CD14-positive monocyte (primary cell): Measurements from ENCODE around the gene GJC3. TPM values are rescaled to one million over a fixed set of nuclear protein-coding genes. Genes with fewer than 3 reads are reported as not detected.
"Not testable (repeated sequence)": the region's sequence is repeated elsewhere in the genome, so short reads cannot be mapped to it uniquely, and the experiment has no call there.

Source experiments
- DNase-seq, 3 donors: peaks; one replicate each; pipeline ENCODE4 v3.0.0-alpha.2; 2011 to 2022
- H2AFZ ChIP-seq: 2 replicates; pipeline ENCODE4 v1.6.0; 2012; ENCODE audit warnings: mild to moderate bottlenecking, low read depth, low read length, inconsistent platforms; ENCODE audit not compliant: insufficient read depth, poor library complexity, severe bottlenecking
- H3K27ac ChIP-seq, 2 donors: 1 replicate in 1 of 2; 2 replicates in 1 of 2; pipeline ENCODE4 v1.5.1; 2012 to 2013; ENCODE audit warnings: low read length in 2 of 2, control low read depth in 1 of 2, inconsistent platforms in 1 of 2, low read depth in 1 of 2, mild to moderate bottlenecking in 1 of 2
- H3K27me3 ChIP-seq, 2 donors: one replicate each; pipeline versions ENCODE4 v1.6.0 to v1.6.1; 2011 to 2013; ENCODE audit warnings: low read length in 2 of 2; ENCODE audit not compliant: control insufficient read depth in 2 of 2, insufficient read depth in 2 of 2
- H3K36me3 ChIP-seq, 2 donors: replicated peaks in 1 of 2; 1 replicate in 1 of 2; 2 replicates in 1 of 2; pipeline versions ENCODE4 v1.5.1 to v1.6.1; 2012 to 2013; ENCODE audit warnings: low read length in 2 of 2, control low read depth in 1 of 2, inconsistent platforms in 1 of 2, mild to moderate bottlenecking in 1 of 2; ENCODE audit not compliant: insufficient read depth in 2 of 2, control insufficient read depth in 1 of 2
- H3K4me1 ChIP-seq, 2 donors: 1 replicate in 1 of 2; 2 replicates in 1 of 2; pipeline versions ENCODE4 v1.5.1 to v1.6.1; 2012 to 2013; ENCODE audit warnings: low read length in 2 of 2, control low read depth in 1 of 2, inconsistent platforms in 1 of 2, mild to moderate bottlenecking in 1 of 2, moderate library complexity in 1 of 2; ENCODE audit not compliant: insufficient read depth in 2 of 2, control insufficient read depth in 1 of 2
- H3K4me2 ChIP-seq: replicated peaks from 2 replicates; pipeline ENCODE3; 2012; ENCODE audit warnings: low read length, moderate library complexity, mild to moderate bottlenecking; ENCODE audit not compliant: poor library complexity, severe bottlenecking; ENCODE audit errors: extremely low read depth
- H3K4me3 ChIP-seq, 3 experiments: fragments of 200-600 bp in 1 of 3; sonication (generic) in 1 of 3; replicated peaks in 1 of 3; 1 replicate in 2 of 3; 2 replicates in 1 of 3; pipeline ENCODE4 v1.5.1; 2011 to 2013; ENCODE audit warnings: low read length in 3 of 3, mild to moderate bottlenecking in 3 of 3, control low read depth in 2 of 3, low read depth in 2 of 3, inconsistent platforms in 1 of 3, moderate library complexity in 1 of 3
- H3K79me2 ChIP-seq: 2 replicates; pipeline ENCODE4 v1.6.0; 2012; ENCODE audit warnings: mild to moderate bottlenecking, control low read depth, inconsistent platforms, low read length, moderate library complexity; ENCODE audit not compliant: insufficient read depth
- H3K9ac ChIP-seq: 2 replicates; pipeline ENCODE4 v1.6.0; 2017; ENCODE audit warnings: low read length, mild to moderate bottlenecking; ENCODE audit not compliant: insufficient read depth, poor library complexity, severe bottlenecking
- H3K9me3 ChIP-seq, 2 donors: replicated peaks in 1 of 2; 1 replicate in 1 of 2; 2 replicates in 1 of 2; pipeline versions ENCODE4 v1.5.1 to v1.6.1; 2012 to 2013; ENCODE audit warnings: low read length in 2 of 2, control low read depth in 1 of 2; ENCODE audit not compliant: control insufficient read depth in 1 of 2, insufficient read depth in 1 of 2
- H4K20me1 ChIP-seq: 2 replicates; pipeline ENCODE4 v1.6.0; 2012; ENCODE audit warnings: mild to moderate bottlenecking, low read length, control low read depth, moderate library complexity; ENCODE audit not compliant: insufficient read depth
- H3K27ac Mint-ChIP-seq, 7 donors: one replicate each; pipeline ENCODE4 v1.8.0; 2020; ENCODE audit warnings: mild to moderate bottlenecking in 7 of 7, mixed read lengths in 7 of 7, moderate library complexity in 6 of 7, inconsistent platforms in 2 of 7
- H3K27me3 Mint-ChIP-seq, 3 donors: one replicate each; pipeline ENCODE4 v1.8.0; 2021 to 2022; ENCODE audit warnings: low read depth in 3 of 3, mild to moderate bottlenecking in 3 of 3, mixed read lengths in 3 of 3, moderate library complexity in 3 of 3, inconsistent platforms in 1 of 3
- H3K36me3 Mint-ChIP-seq, 2 donors: one replicate each; pipeline ENCODE4 v1.8.0; 2020; ENCODE audit warnings: mixed read lengths in 2 of 2, inconsistent platforms in 1 of 2, mild to moderate bottlenecking in 1 of 2
- H3K4me1 Mint-ChIP-seq: one replicate; pipeline ENCODE4 v1.8.0; 2020; ENCODE audit warnings: mild to moderate bottlenecking, mixed read lengths
- H3K4me3 Mint-ChIP-seq, 2 donors: one replicate each; pipeline ENCODE4 v1.8.0; 2020; ENCODE audit warnings: mild to moderate bottlenecking in 2 of 2, mixed read lengths in 2 of 2, moderate library complexity in 1 of 2
- H3K9me3 Mint-ChIP-seq, 7 donors: one replicate each; pipeline ENCODE4 v1.8.0; 2020 to 2022; ENCODE audit warnings: mixed read lengths in 7 of 7, mild to moderate bottlenecking in 6 of 7, moderate library complexity in 6 of 7, inconsistent platforms in 2 of 7
- WGBS: methylation state at CpG from one replicate; pipeline ENCODE4 v1.1.5; 2013; ENCODE audit warnings: missing lambda C conversion rate; ENCODE audit not compliant: insufficient coverage; 5-methylcytosine and 5-hydroxymethylcytosine counted together
- intact Hi-C, 2 donors: fragments of 100-400 bp; cut with micrococcal nuclease; formaldehyde crosslinking; loops; one replicate each; pipeline versions ENCODE4 v1.15.0 to v1.15.1; 2023
- polyA plus RNA-seq, 3 donors: library from polyadenylated mRNA; depleted of rRNA in 1 of 3; unstranded in 2 of 3; stranded (reverse) in 1 of 3; fragments of 300-500 nt in 2 of 3; fragments of >200 nt in 1 of 3; fragmentation: Illumina TruSeq in 2 of 3; gene quantifications; 1 replicate in 2 of 3; 2 replicates in 1 of 3; pipeline ENCODE4 v1.2.3, GENCODE V29; 2012 to 2021
- TF ChIP-seq, protein P1 (sequence below): fragments of 200-600 bp; IDR thresholded peaks from one replicate; pipeline ENCODE4 v1.8.0; 2022; ENCODE audit warnings: antibody characterized with exemption, mild to moderate bottlenecking

The GJC3 gene
- polyA plus RNA-seq, 3 donors = not detected

DNA sequence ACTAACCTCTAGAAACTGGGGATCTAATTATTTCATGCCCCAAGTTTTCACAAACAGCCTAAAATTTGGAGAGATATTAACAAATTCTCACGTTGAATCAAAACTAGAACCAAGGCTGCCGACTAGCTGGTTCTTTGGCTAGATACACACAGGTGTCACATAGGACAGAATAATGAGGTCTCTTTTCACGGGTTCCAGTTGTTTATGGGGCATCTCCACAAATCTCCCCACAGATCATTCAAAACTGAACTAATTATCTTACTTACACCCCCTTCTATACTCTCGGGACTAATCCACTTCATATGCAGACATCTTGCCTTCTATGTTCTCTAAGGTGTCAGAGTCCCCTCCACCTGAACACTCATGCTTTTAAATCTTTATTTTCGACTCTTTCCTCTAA, 36.1 kb downstream of the GJC3 start:
- Mint-ChIP-seq H3K9me3 (peaks cover 0 to 20% (median 10%) of the 10 kb centered on the region in 7 donors), H3K4me1 (peaks cover 7% of the 10 kb centered on the region), H3K27me3 (no peaks in the 10 kb centered on the region), H3K36me3 (peaks cover 36 to 54% of the 10 kb centered on the region in 2 donors), H3K27ac (no peak overlapping the region), H3K4me3 (no peak overlapping the region)
- H3K9ac ChIP-seq = no peak overlapping the region
- no peak overlapping the region for H3K4me3 ChIP-seq
- DNase-seq = no peak
- whole genome bisulfite sequencing = 84% methylated on average over 5 of the region's 5 CpGs
- peaks cover 11 to 41% of the 10 kb centered on the region in 2 donors for H3K36me3 ChIP-seq
- H3K4me1 ChIP-seq = peaks cover 4 to 7% of the 10 kb centered on the region in 2 donors
- no peak overlapping the region for H3K27ac ChIP-seq
- H3K79me2 ChIP-seq = no peaks in the 10 kb centered on the region
- no peak overlapping the region for H2AFZ ChIP-seq
- no peak overlapping the region for H3K4me2 ChIP-seq
- H4K20me1 ChIP-seq = no peaks in the 10 kb centered on the region
- intact Hi-C loops = no loop called here
- H3K27me3 ChIP-seq = no peaks in the 10 kb centered on the region
- TF ChIP-seq, protein P1, sequence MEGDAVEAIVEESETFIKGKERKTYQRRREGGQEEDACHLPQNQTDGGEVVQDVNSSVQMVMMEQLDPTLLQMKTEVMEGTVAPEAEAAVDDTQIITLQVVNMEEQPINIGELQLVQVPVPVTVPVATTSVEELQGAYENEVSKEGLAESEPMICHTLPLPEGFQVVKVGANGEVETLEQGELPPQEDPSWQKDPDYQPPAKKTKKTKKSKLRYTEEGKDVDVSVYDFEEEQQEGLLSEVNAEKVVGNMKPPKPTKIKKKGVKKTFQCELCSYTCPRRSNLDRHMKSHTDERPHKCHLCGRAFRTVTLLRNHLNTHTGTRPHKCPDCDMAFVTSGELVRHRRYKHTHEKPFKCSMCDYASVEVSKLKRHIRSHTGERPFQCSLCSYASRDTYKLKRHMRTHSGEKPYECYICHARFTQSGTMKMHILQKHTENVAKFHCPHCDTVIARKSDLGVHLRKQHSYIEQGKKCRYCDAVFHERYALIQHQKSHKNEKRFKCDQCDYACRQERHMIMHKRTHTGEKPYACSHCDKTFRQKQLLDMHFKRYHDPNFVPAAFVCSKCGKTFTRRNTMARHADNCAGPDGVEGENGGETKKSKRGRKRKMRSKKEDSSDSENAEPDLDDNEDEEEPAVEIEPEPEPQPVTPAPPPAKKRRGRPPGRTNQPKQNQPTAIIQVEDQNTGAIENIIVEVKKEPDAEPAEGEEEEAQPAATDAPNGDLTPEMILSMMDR = no peak
- no peaks in the 10 kb centered on the region for H3K9me3 ChIP-seq

DNA sequence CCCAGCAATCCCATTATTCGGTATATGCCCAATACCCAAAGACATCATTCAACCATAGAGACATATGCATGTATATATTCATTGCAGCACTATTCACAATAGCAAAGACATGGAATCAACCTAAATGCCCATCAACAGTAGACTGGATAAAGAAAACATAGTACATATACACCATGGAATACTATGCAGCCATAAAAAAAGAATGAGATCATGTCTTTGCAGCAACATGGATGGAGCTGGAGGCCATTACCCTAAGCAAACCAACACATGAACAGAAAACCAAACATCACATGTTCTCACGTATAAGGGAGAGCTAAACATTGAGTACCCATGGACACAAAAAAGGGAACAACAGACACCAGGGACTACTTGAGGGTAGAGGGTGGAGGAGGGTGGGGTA, 39.1 kb downstream of the GJC3 start:
- peaks cover 36 to 51% of the 10 kb centered on the region in 2 donors for H3K36me3 Mint-ChIP-seq
- H3K4me1 Mint-ChIP-seq, intact Hi-C loops, H3K79me2 ChIP-seq, H3K27me3 Mint-ChIP-seq, H3K9ac ChIP-seq, H3K27me3 ChIP-seq, H3K4me2 ChIP-seq, H4K20me1 ChIP-seq, H2AFZ ChIP-seq, H3K27ac Mint-ChIP-seq, H3K4me3 ChIP-seq, H3K4me1 ChIP-seq, DNase-seq, H3K27ac ChIP-seq, H3K9me3 ChIP-seq, H3K4me3 Mint-ChIP-seq: not testable (repeated sequence)
- peaks cover 11 to 38% of the 10 kb centered on the region in 2 donors for H3K36me3 ChIP-seq
- H3K9me3 Mint-ChIP-seq = peaks cover 0 to 20% (median 11%) of the 10 kb centered on the region in 7 donors
- no CpG with 5 or more reads among the region's 2 CpGs for WGBS

DNA sequence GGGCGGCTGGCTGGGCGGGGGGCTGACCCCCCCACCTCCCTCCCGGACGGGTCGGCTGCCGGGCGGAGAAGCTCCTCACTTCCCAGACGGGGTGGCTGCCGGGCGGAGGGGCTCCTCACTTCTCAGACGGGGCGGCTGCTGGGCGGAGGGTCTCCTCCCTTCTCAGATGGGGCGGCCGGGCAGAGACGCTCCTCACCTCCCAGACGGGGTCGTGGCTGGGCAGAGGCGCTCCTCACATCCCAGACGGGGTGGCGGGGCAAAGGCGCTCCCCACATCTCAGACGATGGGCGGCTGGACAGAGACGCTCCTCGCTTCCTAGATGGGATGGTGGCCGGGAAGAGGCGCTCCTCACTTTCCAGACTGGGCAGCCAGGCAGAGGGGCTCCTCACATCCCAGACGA, 41.1 kb downstream of the GJC3 start:
- H3K79me2 ChIP-seq, H3K27ac Mint-ChIP-seq, H3K27ac ChIP-seq, H3K9me3 ChIP-seq, DNase-seq, H3K4me3 ChIP-seq, H3K9ac ChIP-seq, H3K4me1 Mint-ChIP-seq, H3K27me3 ChIP-seq, H3K4me2 ChIP-seq, H3K4me1 ChIP-seq, H2AFZ ChIP-seq, H3K27me3 Mint-ChIP-seq, intact Hi-C loops, H3K4me3 Mint-ChIP-seq, H4K20me1 ChIP-seq: not testable (repeated sequence)
- no CpG with 5 or more reads among the region's 29 CpGs for WGBS
- Mint-ChIP-seq H3K36me3 (peaks cover 32 to 48% of the 10 kb centered on the region in 2 donors), H3K9me3 (peaks cover 0 to 20% (median 15%) of the 10 kb centered on the region in 7 donors)
- H3K36me3 ChIP-seq = peaks cover 11 to 38% of the 10 kb centered on the region in 2 donors
